GM21526 (cell line): ENCODE measurements around the gene RYR3.

Source experiments
- ATAC-seq: cut with Tn5 transposase; IDR thresholded peaks from one replicate; pipeline ENCODE4 v1.9.1; 2021; ENCODE audit warnings: moderate library complexity; ENCODE audit not compliant: unreplicated experiment, low FRiP score

Gene RYR3

GRCh38 chr15:33629647-33630046 lies 318.9 kb downstream of the RYR3 start:
- ATAC-seq, result no peak

GRCh38 chr15:33636234-33636633 lies 325.5 kb downstream of the RYR3 start:
- ATAC-seq, result no peak

- no peak for ATAC-seq
Measured at GRCh38 chr15:33636958-33637357, 326.2 kb downstream of the RYR3 start.

GRCh38 chr15:33638453-33638852 lies 327.7 kb downstream of the RYR3 start:
- ATAC-seq, result no peak

- ATAC-seq, result no peak
Measured at GRCh38 chr15:33639051-33639450, 328.3 kb downstream of the RYR3 start.

- no peak for ATAC-seq
Measured at GRCh38 chr15:33639456-33639855, 328.7 kb downstream of the RYR3 start.

- no peak for ATAC-seq
Measured at GRCh38 chr15:33639978-33640377, 329.2 kb downstream of the RYR3 start.

GRCh38 chr15:33641069-33641468 lies 330.3 kb downstream of the RYR3 start:
- no peak for ATAC-seq

GRCh38 chr15:33644304-33644703 lies 333.5 kb downstream of the RYR3 start:
- no peak for ATAC-seq

GRCh38 chr15:33646744-33647143 lies 336.0 kb downstream of the RYR3 start:
- no peak for ATAC-seq

- ATAC-seq, result no peak
Measured at GRCh38 chr15:33649217-33649933, 338.6 kb downstream of the RYR3 start.

- ATAC-seq, result no peak
Measured at GRCh38 chr15:33654860-33655259, 344.1 kb downstream of the RYR3 start.

- no peak for ATAC-seq
Measured at GRCh38 chr15:33655488-33655887, 344.7 kb downstream of the RYR3 start.

- ATAC-seq, result no peak
Measured at GRCh38 chr15:33656168-33656567, 345.4 kb downstream of the RYR3 start.

GRCh38 chr15:33660151-33660550 lies 349.4 kb downstream of the RYR3 start:
- no peak for ATAC-seq

GRCh38 chr15:33662014-33662413 lies 351.2 kb downstream of the RYR3 start:
- no peak for ATAC-seq

- ATAC-seq, result no peak
Measured at GRCh38 chr15:33664947-33665346, 354.2 kb downstream of the RYR3 start.

GRCh38 chr15:33670567-33670966 lies 359.8 kb downstream of the RYR3 start:
- no peak for ATAC-seq

- peak; percentile 96 for ATAC-seq
Measured at GRCh38 chr15:33671456-33671855, 360.7 kb downstream of the RYR3 start.

- ATAC-seq, result no peak
Measured at GRCh38 chr15:33675246-33675645, 364.5 kb downstream of the RYR3 start.

GRCh38 chr15:33677238-33677830 lies 366.6 kb downstream of the RYR3 start:
- no peak for ATAC-seq

GRCh38 chr15:33678176-33678575 lies 367.4 kb downstream of the RYR3 start:
- ATAC-seq, result no peak
